NCI-H146 (cell line): ENCODE measurements around the gene DCAF4.
"Not testable (repeated sequence)": the region's sequence is repeated elsewhere in the genome, so short reads cannot be mapped to it uniquely, and the experiment has no call there.

Source experiments
- DNase-seq: peaks from one replicate; lab custom pipeline; 2025; lab: John Stamatoyannopoulos, UW

DCAF4 gene

GRCh38 chr14:72970824-72971434 is 44.7 kb downstream of the DCAF4 start:
- no peak for DNase-seq

GRCh38 chr14:72974661-72975060 is 48.4 kb downstream of the DCAF4 start:
- DNase-seq = no peak

- DNase-seq = no peak
Observed at GRCh38 chr14:72975770-72976169, 49.5 kb downstream of the DCAF4 start.

- DNase-seq = no peak
Observed at GRCh38 chr14:72978856-72979255, 52.6 kb downstream of the DCAF4 start.

- DNase-seq = no peak
Observed at GRCh38 chr14:72980863-72981262, 54.6 kb downstream of the DCAF4 start.

- no peak for DNase-seq
Observed at GRCh38 chr14:72982146-72982708, 56.0 kb downstream of the DCAF4 start.

- DNase-seq = no peak
Observed at GRCh38 chr14:72986214-72986613, 60.0 kb downstream of the DCAF4 start.

- DNase-seq = no peak
Observed at GRCh38 chr14:72986857-72987256, 60.6 kb downstream of the DCAF4 start.

- no peak for DNase-seq
Observed at GRCh38 chr14:72990171-72990570, 63.9 kb downstream of the DCAF4 start.

GRCh38 chr14:72996916-72997315 is 70.7 kb downstream of the DCAF4 start:
- DNase-seq = no peak

- no peak for DNase-seq
Observed at GRCh38 chr14:72998252-72998903, 72.1 kb downstream of the DCAF4 start.

- DNase-seq = no peak
Observed at GRCh38 chr14:72999316-72999715, 73.1 kb downstream of the DCAF4 start.

GRCh38 chr14:73000073-73000472 is 73.8 kb downstream of the DCAF4 start:
- no peak for DNase-seq

GRCh38 chr14:73003681-73004080 is 77.4 kb downstream of the DCAF4 start:
- no peak for DNase-seq

GRCh38 chr14:73004641-73005040 is 78.4 kb downstream of the DCAF4 start:
- DNase-seq = not testable (repeated sequence)

- DNase-seq = no peak
Observed at GRCh38 chr14:73007835-73008234, 81.6 kb downstream of the DCAF4 start.

GRCh38 chr14:73008501-73008900 is 82.2 kb downstream of the DCAF4 start:
- DNase-seq = no peak
